HG03565 (cell line): ENCODE results near the gene DNAH8.

Experiments
- ATAC-seq: cut with Tn5 transposase; IDR thresholded peaks from one replicate; pipeline ENCODE4 v1.9.1; 2021; ENCODE audit warnings: mild to moderate bottlenecking, moderate library complexity; ENCODE audit not compliant: unreplicated experiment

The DNAH8 gene

DNA sequence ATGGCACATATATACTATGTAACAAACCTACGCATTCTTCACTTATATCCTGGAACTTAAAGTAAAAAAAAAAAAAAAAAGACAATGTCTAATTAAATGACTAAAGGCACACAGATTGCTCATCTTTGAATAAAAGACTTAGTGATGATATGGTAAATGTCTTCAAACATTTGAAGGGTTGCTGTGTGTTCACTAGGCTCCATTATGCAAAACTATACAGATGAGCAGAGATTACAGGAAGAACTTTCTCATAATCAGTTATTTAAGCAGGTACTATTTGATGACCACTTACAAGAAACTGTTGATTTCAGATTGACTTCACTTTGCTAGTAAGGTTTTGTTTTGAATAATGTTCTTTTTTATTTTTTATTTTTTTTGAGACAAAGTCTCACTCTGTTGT, 34.4 kb downstream of the DNAH8 start:
- no peak for ATAC-seq

DNA sequence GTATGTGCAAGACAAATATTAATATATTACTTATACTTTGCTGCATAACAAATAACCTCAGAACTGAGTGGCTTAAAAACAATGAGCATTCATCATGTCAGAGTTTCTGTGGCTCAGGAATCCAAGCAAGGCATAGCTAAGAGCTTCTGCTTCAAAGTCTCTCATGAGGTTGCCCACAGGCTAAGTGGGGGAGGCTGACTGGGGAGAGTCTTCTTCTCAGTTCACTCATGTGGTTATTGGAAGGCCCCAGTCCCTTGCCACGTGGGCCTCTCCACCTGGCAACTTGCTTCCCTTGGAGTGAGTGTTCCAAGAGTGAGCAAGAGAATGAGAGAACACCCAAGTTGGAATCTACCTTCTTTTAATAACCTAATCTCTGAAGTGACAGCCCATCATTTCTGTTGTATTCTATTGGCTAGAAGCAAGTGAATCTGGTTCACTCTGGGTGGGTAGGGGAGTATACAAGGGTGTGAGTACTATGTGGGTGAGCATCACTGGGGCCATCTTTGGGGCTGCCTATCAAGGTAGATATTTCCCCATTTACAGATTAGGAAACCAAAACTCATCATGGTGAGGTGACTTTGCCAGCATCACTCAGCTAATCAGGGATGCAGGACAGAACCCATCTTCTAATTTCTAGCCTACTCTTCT, 36.0 kb downstream of the DNAH8 start:
- no peak for ATAC-seq

DNA sequence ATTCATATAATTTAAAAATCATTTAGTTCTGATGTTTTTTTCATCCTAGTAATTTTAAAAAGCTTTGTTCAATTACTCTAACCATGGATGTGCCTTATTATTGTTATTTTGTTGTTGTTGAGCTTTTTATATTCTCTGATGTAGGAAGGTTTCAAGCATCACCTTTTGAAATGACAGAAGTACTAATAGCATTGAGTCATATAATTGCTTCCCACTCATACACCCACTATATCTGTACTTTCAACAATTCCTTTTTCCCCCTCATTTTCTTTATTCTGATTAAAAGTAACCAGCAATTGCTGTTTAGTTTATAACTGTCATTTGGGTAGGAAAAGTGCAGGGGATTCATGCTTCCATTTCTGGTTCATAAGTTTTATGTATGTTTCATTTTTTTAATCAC, 38.6 kb downstream of the DNAH8 start:
- no peak for ATAC-seq

DNA sequence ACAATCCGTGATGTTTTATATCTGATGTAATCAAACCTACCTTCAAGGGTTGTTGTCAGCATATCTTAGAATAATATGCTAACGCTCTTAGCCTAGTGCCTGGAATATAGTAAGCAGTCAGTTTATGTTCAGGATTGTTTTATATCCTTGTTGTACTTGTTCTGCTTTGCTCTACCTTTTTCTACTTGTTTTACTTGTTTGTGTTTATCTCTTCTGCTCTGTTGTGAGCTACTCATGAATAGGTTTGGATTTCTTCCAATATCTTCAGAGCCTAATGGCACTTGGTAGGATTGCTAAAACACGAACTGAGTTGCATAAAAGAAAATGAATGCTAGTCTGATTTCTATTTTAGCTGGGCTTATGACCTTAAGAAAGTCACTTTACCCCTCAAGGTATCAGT, 40.1 kb downstream of the DNAH8 start:
- no peak for ATAC-seq

DNA sequence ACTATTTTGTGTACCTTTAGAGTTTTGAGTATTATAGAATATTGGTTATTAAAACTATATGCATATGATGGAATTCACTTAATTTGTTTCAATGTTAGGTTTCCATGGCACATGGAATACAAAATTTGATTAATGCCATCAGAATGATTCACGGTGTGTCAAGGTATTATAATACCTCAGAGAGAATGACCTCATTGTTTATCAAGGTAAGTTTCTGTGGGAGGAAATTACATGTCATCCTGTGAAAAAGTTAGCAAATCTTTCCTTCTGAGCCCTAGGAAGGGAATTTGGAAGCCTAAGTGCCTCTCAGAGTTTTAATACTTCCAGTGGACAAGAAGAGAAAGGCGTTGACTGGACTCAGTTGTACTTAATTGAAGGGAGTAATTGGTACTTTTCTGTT, 40.8 kb downstream of the DNAH8 start:
- no peak for ATAC-seq

DNA sequence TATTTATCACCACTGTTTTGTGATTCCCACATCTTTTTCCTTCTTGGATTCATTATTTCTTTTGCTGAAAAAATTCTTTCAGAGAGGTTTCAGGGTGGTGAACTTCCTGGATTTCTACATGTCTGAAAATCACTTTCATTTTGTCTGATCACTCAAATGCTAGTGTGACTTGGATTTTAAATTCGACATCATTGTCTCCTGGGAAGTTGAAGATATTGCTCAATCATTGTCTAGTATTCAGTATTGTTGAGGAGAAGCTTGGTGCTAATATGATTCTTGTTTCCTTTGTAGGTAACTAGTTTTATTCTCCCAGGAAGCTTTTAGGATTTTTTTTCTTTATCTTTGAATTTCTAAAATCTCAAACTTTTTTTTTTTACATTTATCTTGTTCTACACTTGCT, 45.0 kb downstream of the DNAH8 start:
- ATAC-seq: no peak

DNA sequence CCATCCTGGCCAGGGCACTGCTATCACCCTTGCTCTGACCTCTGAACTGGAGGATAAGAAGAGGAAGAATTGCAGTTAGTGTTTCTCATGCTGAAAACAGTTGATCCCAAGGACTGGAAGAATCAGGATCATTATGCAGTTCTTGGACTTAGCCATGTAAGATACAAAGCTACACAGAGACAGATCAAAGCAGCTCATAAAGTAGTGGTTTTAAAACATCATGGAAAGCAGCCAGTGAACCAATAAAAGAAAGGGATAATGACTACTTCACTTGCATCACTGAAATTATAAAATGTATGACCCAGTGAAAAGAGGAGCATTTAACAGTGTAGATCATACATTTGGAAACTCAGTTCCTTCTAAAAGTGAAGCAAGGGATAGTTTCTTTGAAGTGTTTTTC, 47.7 kb downstream of the DNAH8 start:
- ATAC-seq: no peak

DNA sequence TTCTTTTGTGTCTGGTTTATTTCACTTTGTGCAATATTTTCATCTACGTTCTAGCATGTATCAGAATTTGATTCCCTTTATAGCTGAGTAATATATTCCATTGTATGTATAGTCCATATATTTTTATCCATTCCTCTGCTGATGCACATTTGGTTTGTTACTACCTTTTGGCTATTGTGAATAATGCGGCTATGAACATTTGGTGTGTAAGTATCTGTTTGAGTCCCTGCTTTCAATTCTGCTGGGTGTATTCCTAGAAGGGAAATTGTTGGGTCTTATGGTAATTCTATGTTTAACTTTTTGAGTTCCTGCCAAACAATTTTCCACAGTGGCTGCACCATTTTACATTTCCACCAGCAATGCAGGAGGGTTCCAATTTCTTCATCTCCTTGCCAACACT, 52.4 kb downstream of the DNAH8 start:
- no peak for ATAC-seq

DNA sequence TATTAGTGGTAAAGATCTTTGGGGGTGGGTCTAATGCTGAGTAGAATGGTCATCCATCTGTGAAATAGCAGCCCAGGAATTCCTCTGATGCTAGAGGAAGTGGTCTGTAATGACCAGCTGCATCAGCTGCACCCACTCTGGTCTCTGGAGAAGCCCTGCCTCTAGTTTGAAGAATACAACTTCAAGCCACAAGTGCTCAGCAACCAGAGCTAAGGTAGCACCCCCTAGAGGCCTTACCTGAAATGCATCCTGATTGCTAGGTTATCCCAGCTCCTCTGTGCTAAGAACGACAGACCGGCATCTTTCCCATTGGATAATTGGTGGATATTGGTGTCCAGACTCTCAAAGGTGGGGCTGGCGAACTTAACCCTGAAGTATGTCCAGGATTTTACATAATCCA, 58.2 kb downstream of the DNAH8 start:
- no peak for ATAC-seq

DNA sequence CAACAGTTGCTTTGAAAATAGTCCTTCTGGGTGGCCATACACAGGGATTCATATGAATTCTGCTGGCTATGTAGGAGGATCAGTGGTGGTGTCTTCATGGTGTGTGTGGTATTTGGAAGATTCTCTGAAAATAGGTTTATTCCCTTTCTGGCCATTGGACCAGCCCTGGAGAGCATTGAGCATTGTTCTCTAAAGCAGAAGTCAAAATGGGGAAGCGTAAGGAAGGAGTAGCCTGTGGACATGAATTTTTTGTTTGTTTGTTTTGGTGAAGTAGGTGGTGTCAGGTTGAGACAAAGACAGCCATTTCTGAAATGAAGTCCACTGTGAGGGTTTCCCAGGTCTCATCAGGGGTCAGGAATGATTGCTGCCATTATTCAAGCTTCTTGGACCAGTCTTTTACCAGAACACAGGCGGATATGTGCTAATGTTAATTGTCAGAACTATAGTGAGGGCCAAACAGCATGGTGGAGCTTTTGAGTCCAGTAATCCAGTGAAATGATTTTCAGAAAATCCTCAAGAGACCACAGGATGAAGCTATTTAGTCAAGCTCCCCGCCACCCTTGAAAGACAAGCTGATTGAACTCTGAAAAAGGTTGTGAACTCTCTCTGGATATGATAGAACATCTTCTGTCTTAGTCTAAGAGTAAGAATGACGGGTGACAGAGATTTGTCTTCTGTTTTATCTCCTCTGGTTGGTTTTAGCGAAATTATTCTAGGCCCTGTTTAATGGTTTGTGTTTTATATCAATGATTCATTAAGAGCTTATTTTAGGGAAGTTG, 60.0 kb downstream of the DNAH8 start:
- ATAC-seq: no peak

DNA sequence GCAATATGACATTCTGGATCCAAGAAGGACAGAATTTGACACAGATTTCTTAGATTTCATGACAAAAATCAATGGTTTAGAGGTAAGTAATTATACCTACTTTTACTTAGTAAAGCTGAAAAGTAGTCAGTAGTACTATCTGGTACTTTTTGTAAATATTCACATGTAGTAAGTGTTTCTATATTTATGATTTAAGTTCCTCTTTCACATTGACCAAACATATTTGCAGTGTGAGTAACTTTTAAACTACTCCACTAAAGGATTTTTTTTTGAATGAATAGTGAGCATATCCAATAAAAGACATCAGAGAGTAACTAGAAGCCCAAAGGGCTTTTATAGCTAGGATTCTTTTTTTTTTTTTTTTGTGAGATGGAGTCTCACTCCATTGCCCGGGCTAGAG, 60.8 kb downstream of the DNAH8 start:
- peak; percentile 58 for ATAC-seq

DNA sequence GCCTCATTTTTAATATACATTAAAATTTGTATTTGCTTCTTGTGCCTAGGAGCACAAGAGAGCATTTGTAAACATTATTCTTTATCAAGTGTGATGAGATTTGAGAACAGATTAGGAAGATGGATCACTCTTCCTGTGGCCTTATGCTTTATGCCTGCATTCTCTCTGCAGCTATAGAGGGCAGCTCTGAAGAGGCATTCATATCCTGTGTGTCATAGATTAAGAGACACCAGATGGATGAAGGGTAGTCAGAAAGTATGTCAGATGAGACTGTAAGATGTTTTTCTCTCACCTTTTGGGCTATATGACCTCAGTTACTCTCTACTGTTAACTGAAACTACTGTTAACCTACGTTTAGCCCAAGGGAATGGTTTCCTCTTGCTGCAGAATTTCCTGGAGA, 61.4 kb downstream of the DNAH8 start:
- no peak for ATAC-seq

DNA sequence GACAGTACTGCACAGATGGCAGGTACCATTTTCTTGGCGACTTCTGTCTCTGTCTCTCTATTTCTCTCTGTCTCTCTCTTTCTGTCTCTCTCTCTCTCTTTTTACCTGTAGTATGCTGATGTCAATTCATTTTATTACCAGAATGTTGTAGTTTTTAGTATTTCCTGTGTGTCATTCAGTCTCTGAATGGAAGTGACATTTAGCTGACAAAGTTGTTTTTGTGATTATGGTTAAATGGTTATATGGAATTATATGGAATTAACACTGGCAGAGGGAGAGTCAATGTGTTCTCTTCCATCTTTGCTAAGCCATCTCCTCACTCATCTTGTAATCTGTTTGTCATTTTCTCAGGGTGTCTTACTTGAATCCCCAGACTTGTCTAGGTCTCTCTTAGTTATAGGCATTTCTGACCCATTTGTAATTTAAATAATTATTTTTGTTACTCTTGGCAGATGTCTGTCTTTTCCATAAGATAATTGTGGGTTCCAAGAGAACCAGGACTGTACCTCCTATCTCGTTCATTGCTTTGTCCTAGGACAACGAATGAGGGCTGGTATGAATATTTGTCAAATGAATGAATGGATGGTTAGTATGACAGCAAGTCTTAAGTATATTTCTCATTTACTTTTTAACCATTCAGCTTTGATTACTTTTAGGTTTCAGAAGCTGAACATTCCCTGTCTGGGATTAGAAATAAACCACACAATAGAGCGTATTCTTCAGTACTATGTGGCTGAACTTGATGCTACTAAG, 64.4 kb downstream of the DNAH8 start:
- ATAC-seq: no peak

DNA sequence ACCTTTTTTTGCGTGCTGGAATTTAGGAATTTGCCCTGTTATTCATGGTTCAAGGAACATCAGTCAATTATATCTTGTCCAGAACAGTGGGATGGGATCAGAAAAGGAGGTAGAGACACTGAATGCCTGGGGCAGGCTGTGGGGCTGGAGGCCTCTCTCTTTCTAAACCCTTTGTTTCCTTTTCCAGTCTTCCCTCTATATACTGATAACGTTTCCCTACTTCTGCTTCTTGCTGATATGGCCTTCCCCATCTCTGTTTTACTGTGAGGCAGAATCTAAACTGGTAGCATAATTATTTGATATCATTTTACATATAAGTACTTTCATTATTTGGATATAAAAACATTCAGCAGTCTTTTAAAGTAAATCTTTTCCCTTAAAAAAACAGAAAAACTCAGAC, 67.5 kb downstream of the DNAH8 start:
- no peak for ATAC-seq

DNA sequence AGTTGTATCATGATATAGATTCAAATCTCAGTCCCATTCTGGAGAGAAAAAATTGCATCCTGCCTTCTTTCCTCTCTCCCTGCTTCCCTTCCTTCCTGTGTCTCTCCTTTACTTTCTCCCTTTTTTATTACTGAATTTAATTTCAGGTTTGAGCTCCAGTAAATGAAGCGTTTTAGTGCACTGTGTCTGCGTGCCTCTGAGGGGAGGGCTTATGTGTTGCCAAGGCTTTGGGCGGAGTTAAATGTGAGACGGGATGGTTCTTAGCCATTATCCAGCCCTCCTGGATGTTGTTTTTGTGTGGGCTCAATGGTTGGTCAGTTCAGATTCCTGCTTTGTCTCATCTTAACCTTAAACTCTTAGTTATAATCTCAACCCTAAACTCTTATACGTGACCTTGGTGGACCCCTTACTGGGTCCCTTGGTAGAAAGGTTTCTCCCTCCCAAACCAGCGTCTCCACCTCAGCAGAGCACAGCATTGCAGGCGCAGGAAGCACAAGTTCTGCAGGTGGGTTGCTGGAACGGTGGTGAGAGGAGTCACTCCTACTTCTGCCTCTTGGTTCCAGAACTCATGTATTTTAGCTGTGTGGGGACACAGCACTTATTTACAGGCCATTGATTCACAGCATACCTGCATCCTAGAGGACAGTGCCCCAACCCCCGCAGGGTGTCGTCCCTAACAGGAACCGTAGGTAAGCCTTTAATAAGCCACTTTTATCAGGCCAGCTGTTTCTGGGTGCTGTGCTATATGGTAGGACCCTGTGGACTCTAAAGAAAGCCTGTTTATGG, 68.5 kb downstream of the DNAH8 start:
- no peak for ATAC-seq

DNA sequence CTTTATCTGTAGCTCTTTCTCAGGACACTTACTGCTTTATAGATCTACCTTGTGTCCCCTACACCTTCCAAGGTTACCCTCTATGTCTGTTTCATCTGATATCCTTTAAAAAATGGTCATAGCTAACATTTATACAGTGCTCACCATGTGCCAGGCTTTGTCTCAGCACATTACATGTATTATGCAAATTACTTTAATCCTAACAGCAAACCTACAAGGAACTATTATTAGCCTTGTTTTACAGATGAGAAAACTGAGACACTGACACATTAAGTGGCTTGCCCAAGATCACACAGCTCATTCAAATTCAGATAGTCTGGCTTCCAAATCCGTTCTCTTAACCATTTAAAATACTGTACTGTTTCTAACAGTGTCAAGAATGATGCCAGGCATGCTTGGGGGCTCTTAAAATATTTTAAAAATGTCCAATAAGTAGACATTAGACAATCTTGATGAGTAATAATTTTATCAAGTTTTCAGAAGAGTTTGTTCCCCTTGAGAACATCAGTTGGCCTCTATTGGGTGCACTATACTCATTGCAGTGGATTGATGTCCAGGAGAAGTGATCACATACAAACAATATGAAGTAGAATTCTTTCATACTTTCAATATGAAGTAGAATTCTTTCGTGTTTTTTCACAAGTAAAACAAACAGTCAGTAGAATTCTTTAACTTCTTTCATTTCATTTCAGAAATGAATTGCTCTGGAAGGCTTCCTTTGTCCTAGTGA, 69.6 kb downstream of the DNAH8 start:
- ATAC-seq: no peak

DNA sequence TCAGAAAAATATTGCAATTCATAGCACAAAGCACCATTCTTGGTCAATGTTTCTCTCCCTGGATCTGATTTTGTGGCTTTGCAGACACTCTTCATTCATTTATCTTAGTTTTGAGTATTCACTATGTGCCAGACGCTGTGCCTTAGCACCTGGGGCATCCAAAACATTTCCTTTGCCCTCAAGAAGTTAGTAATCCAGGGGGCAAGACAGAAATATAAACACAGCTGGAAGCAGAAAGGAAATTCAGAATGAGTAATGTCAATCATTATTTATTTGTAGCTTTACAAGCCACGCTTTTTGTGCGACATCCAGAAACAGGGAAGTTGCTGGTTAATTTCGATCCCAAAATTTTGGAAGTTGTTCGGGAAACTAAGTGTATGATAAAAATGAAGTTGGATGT, 71.4 kb downstream of the DNAH8 start:
- ATAC-seq: no peak

DNA sequence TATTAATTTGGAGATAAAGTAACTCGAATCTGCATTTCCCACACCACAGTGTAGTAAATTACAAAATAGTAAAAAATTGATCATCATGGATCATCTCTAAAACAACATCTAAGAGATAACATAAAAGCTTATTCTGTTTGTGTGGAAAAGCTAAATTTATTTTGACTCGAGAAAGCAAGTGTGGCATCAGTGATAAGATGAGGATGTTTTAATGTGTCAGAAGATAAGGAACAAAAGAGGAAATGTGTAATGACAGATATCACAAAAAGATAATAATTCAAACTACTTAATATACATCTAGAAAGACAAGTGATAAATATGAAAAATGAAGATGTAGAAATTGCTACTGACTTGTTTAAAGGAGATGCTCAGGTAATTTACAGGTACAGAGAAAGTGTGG, 74.1 kb downstream of the DNAH8 start:
- no peak for ATAC-seq

DNA sequence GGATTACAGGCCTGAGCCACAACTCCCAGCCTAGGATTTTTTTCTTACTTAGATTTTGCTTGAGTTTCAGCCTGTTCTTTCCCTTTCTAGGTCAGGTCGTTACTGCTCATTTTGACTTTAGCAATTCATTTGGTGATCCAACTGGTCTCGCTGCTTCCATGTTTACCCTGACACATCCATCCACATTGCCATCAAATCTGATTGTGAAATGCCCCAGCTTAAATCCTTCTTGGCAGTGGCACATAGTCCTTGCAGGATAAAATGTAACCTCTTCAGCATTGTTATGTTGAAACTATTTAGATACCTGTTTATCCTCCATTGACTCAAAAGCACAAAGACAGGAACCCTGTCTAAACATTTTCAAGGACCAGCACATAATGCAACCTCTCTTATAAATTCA, 77.2 kb downstream of the DNAH8 start:
- no peak for ATAC-seq

DNA sequence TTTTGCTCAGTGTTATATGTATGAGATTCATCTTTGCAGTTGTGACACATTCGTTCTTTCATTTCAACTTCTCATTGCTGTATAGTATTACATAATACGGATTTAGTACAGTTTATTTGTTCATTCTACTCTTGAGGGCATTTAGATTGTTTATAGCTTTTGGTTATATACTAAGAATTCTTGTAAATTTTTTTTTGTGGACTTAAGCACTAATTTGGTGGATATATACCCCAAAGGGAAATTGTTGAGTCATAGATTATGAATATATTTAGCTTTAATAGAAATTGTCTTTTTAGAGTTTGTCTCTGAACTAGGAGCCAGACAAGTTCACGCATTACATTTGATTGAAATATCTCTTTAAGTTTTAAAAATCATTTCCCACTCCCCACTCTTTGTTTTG, 79.6 kb downstream of the DNAH8 start:
- ATAC-seq: no peak

DNA sequence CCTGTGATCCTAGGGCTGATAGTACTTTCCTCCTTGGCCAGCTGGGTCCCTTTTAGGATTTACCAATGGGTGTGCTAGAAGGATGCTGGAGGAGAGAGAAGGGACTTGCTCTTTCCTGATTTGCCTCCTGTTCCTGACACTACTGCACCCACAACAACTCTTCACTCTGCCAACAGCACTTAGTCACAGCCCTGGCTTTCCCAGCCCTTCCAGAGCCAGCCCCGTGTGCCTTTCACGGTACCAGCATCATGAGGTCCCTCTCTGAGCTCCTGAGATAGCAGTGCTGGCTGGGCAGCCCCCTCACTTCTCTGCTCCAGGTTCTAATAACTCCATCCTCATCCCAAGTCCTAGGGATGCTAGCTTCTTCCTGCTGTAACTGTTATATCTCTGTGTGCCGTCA, 80.9 kb downstream of the DNAH8 start:
- no peak for ATAC-seq
